Measurements from ENCODE around the gene UBE3C.
"Not testable (repeated sequence)": the region's sequence is repeated elsewhere in the genome, so short reads cannot be mapped to it uniquely, and the experiment has no call there.

Gene UBE3C

DNA sequence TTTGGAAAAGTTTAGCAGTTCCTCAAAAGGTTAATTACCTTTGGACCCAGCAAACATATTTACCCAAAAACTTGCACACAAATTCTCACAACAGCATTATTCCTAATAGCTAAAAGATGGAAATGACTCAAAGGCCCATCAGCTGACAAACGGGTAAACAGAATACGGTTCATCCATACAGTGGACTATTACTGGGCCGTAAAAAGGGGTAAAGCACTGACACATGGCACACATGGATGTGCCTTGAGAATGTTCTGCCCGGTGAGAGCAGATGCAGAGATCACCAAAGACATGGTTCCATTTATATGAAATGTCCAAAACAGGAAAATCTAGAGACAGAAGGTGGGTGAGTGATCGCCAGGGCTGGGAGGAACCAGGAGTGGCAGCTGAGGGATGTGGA lies 102.9 kb downstream of the UBE3C start:
- no peak for DNase-seq

DNA sequence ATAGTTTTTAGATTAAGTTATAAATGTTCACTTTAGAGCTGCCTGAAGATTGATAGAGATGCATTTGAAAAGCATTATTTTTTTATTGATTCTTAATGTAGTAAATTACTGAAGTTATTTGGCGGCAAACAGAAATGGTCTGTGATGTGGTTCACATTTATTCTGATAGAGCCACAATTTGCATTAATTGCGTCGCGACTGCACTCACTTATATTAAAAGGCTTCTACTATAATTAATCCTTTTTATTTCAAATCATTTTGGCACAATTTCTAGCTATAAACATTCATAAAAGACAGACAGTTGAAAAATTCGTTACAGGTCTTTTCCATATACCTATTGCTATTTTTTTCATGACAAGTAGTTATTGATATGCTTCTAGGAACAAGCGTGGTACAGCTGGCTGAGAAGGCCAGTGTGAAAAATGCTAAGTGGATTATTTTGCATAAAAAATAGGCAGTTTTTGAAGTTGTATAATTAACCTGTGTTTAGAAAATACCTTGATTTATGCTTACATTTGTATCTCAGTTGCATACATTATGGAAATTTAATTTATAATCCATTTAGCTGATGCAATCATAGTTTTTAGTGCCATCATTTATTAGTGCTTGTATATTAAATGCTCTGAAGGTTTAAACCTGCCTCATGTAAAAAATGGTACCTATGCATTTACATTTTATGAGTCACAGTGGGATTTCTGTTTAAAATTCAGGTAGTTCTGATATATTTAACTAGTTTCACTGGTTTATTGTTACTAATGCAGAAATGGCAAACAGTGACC lies 106.0 kb downstream of the UBE3C start:
- no peak for DNase-seq

DNA sequence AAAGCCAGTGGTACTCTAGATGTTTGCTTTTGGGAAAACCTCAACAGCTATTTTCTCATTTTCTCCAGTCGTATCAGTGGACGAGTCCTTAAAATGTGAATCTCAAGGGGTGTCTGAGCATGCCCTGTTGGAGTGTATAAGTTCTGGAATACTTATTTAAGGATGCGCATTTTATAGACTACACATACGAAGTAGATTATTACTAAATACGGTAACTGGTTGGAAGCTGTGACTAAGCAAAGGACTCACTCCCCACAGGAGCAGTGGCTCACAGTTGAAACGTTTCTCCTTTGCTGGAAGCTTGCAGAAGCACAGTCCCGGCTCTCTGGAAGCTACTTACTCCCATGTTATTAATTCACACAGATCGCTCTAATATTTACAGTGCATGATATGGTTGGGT lies 107.3 kb downstream of the UBE3C start:
- DNase-seq, result no peak

DNA sequence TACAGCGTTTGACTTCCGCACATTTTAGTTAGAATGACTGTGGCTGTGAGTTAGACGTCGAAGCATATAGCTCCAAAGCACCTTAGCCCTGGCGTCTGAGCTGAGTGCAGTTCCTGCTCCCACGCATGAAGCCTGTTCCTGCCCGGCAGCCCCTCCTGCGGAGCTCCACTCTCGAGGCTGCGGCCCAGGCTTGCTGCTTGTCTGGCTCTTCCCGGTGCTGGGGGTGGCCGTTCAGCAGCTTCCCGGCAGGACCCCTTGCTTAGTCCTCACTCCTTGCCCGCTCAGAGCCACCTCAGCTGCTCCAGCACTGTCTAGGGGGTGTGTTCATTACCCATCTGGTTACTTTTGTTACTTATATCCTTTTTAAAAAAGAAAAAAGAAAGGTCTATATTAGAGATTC lies 109.9 kb downstream of the UBE3C start:
- no peak for DNase-seq

DNA sequence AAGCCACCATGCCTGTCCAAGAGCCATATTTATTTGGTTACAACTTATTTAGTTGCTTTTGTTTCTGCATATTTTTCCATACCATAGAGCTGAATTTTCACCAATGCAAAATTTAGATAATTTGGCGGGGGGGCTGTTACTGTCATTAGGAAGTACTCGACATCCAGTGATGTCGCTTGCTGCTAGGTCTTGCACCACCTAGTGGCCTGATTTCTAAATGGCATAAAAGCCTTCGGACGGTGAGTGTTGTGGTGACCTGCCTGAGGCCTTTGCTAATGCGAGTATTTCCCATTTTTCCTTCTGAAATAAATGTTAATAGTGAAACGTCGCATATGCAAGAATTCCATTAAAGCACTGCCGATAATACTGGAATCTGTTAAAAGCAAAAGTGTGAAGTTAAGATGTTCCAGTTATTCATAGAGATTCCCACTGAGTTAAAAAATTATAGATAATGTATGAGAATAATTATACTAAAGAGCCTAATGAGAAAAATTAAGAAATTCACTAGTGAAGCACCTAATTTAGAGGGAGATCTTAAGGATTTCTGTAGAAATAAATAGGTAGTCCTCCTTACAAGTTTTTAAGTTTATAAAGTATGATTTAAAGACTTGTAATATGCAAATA lies 112.0 kb downstream of the UBE3C start:
- DNase-seq, result no peak

DNA sequence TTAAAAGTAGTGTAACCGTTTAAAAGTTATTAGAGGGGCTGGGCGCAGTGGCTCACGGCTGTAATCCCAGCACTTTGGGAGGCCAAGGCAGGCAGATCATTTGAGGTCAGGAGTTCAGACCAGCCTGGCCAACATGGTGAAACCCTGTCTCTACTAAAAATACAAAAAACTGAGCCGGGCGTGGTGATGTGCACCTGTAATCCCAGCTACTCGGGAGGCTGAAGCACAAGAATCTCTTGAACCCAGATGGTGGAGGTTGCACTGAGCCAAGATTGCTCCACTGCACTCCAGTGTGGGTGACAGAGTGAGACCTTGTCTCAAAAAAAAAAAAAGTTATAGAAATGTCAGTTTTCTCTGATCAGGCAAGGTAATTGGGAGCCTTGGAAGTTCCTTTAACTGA lies 113.1 kb downstream of the UBE3C start:
- not testable (repeated sequence) for DNase-seq

DNA sequence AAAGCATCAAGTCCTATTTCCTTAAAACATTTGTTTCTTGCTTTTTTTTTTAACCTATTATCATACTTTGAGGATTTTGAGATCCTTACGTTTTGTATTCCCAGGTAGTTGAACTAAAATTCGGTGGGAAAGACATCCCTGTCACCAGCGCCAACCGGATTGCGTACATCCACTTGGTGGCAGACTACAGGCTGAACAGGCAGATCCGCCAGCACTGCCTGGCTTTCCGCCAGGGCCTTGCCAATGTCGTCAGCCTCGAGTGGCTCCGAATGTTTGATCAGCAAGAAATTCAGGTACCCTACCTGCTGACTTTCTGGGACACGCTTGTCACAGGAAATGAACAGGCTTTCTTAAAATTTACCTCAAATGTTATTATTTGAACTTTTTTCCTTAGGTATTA lies 115.1 kb downstream of the UBE3C start:
- DNase-seq, result peak; percentile 12 to 57

DNA sequence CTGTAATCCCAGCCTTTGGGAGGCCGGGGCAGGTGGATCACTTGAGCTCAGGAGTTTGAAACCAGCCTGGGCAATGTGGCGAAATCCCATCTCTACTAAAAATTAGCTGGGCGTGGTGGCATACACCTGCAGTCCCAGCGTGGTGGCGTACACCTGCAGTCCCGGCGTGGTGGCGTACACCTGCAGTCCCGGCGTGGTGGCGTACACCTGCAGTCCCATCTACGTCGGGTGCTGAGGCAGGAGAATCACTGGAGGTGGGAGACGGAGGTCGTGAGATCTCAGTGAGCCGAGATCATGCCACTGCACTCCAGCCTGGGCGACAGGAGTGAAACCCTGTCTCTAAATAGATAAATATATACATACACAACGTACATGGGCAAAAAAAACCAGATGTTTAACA lies 116.1 kb downstream of the UBE3C start:
- not testable (repeated sequence) for DNase-seq

DNA sequence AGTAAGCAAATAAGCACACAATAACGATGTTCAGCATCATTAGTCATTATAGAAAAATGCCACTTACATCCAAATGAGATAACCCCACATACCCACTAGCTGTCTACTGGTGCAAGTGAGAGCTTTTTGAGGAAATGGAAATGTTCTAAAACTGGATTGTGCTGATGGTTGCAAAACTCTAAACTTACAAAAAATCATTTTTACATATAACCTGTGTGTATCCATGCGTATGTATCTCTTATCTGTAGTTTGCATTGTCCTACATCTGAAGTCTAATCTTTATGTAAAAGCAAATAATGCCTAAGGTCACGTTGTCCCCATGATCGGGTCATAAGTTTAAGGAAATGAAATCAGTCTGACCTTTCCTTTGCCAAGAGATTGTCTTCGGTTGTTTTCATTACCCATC lies 116.5 kb downstream of the UBE3C start:
- DNase-seq, result no peak

DNA sequence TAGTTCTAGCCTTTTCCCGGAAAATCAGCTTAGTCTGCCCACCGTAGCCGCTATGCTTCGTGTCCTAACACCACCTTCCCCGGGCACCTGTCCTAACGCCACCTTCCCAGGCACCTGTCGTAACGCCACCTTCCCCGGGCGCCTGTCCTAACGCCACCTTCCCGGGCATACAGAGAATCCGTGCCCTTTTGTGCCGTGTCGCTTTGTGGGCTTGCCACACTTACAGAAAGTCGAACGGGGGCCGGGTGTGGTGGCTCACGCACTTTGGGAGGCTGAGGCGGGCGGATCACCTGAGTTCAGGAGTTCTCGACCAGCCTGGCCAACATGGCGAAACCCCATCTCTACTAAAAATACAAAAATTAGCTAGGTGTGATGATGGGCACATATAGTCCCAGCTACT lies 124.4 kb downstream of the UBE3C start:
- DNase-seq, result no peak

DNA sequence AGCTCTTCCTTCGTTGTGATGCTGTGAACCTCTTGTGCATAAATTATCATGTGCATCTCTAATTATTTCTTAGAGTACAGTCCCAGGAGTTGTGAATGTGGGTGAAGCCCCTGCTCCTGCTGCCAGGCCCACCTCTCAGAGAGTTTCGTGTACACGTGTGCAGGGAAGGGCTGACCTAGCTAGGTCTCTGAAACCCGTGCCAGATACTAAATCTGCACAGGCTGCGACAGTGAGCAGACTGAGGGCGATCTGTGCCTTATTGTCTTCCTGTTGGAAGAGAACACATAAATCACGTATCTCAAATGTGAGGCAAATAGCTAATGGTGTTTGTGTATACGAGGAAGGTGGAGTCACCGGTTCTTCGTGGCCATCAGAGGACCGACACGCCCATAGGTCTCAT lies 126.3 kb downstream of the UBE3C start:
- DNase-seq, result no peak

DNA sequence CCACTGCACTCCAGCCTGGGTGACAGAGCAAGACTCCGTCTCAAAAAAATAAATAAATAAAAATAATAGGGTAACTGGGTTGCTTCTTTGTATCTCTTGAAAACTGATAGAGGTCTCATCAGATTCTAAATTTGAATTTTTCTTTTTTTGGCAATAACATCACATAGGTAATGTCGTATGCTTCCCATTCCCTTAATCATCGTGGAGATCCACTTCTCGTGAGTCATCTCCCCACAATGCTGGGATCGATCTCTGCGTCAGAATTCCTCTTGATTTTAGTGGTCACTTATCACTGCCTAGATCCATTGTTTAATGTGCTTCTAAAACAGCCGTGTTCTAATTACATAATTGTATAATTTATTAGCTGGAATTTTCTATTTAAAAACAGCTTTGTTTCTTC lies 127.5 kb downstream of the UBE3C start:
- no peak for DNase-seq

DNA sequence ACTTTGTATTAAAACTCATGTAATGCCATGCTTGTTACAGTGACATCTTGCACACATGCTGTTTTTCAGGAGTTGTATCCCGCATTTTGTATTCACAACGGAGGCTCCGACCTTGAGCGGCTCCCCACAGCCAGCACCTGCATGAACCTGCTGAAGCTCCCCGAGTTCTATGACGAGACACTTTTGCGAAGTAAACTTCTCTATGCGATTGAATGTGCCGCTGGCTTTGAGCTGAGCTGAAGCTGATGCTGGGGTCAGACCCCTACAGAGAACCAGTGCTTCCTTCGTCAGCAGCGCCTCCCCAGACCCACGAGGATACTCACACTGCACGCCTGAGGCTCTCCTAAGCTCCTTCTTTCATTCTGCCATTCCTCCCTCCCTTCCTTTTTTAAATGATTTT lies 128.8 kb downstream of the UBE3C start:
- no peak for DNase-seq

DNA sequence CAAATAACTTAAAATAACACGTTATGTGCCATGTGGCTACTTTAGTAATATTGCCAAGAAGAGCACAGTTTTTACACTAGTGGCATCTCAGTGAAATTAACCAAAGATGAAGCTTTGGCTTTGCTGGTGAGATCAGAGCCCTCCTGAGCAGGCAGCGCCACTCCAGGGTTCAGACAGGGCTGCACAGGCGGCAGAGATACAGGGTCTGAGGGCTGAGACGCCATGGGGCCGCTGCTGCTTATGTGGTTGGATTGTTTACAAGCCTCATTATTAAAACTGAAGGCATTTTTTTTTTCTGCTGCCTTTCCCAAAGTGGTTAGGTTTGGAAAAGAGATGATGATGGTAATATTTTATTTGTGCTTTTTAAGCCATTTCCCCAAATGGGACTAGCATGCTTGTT lies 129.2 kb downstream of the UBE3C start:
- no peak for DNase-seq

DNA sequence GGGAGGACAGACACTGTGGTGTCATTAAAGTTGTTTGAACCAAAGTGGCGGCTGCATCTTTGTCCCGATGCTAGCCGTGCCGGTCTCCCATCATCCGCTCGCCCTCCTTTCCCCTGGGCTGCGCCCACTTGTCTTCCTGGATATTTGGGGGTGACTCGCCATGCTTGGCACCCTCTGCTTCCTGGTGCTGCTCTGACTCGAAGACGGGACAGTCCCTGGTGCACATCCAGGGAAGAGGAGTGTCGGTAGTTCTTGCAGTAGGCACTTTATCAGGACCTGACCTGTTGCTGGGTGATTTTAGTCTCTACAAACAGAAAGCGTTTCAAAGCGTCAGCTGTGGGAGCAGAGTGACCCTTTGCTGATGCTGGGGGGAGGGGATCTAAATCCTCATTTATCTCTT lies 129.8 kb downstream of the UBE3C start:
- DNase-seq, result no peak

DNA sequence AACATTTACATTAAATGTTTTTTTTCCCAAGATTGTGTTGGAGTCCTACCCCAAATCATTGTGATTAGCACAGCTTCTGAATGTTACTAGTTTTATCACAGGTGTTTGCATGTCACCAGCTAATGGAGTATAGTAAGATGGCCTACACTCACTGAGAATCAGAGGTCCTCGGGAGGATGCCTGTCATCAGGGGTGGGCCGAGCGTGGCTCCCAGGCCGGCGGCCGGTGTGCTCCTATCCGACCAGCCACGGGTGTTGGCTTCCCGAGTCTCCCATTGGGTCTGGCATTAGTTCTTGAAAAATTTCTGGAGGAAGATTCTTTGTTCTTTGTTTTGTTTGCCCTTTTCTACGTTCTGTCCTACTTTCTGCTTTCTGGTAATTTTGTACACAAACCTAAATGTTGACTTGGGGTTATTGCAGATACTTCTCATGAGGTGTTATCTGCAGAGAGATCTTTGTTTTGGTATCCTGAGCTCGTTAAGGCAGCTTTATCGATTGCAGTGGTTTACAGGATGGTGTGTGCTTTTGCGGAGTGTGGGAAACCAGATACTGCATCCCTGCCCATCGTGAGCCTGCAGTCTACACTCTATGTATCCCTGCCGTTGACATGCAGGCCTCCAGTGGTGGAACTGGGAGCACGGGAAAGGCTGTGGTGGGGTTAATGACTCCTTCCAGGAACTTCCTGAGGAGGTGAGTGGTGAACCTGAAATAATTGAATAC lies 130.8 kb downstream of the UBE3C start:
- no peak for DNase-seq

DNA sequence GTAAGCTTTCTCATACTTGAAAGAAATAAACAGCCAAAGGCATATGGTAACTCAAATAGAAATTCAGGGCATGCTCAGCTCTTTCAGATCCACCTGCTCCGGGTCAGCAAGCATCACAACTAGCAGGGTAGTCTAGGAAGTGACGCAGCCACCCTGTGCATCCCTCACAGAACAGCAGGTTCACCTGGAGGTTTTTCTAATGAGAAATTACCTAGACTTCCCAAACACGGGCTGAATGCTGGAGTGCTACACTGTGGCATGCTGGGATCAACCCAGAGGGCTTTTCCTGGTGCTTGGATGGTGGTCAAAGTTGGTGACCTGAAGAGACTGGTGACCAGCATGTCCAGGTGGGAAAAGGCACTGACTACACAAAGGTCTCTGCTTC lies 131.3 kb downstream of the UBE3C start:
- no peak for DNase-seq

DNA sequence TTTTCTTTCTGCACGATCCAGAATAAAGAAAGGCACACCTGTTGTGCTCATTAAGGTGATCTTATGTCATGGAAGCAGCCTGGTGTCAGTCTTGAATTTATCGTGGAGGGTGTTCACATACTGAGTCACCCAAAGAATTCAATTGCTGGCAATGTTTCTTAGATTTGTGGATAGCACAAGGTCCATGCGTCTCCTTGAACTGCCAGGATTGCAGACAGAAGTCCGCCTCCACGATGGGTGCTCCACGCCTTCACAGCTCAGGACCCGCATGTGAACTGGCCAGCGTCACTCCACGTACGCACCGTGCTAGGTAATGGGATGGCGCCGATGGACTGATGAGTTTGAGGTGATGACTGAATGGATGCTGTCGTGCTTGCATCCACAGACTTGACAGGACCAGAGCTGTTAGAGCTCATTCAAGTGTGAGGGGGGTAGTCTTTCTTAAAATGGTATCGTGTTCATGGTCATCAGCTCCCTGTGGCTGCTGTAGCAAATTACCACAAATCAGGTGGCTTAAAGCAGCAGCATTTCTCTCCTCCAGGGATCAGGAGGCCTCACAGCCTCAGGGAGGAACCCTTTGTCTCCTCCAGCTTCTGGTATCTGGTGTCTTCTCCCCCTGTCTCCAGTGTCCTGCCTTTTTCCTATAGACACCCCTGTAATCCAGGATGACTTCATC lies 132.7 kb downstream of the UBE3C start:
- no peak for DNase-seq

DNA sequence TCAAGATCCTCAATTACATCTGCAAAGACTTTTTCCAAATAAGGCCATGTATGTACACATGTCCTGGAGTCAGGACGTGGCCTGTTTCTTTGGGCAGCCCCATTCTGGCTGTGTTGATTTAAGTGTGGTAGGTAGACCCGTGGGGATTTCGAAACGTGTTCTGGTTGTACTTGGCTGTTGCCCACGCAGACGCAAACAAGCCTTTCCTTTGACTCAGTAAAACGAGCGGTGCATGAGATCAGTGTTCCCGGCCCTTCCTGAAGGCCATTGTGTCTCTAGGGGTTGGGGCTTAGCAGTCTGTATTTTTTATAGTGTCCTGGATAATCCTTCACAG lies 133.2 kb downstream of the UBE3C start:
- DNase-seq, result no peak

DNA sequence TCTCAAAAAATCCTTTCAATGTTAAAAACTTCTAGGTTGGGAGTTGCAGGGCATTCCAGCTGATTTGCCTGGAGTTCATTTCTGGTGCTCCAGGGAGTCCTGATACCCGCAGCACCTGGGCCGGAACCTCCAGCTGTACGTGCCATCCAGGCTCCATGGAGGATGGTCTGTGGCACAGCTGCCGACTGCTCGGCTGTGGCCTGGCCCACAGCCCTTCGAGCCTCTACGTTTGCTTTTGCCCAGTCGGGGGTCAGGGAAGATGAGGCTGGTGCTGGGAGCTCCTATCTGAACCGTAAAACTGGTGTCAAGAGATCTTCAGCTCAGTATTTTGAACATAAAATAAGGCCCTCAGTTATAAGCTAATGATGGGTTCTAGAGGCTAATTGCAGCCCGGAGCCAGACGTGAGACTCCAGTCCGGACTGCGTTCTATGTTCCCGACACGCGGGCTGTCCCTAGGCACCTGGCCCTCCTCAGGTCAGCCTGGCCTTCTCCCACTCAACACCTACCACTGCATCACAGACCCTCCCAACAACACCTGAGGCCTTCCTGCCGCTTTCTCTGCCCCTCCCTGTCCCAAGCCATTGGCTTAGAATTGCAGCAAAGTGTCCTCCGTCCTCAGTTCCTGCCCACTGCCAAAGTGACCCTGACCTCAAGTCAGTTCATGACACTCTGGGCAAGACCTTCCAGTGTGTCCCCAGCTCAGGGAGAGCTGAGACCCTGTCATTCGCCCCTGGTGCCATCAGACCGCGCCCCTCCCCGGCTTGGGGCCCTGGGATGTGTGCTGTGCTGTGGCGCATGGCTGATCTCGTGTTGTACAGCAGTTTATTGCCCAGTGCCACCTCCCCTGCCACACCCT lies 133.9 kb downstream of the UBE3C start:
- no peak for DNase-seq

DNA sequence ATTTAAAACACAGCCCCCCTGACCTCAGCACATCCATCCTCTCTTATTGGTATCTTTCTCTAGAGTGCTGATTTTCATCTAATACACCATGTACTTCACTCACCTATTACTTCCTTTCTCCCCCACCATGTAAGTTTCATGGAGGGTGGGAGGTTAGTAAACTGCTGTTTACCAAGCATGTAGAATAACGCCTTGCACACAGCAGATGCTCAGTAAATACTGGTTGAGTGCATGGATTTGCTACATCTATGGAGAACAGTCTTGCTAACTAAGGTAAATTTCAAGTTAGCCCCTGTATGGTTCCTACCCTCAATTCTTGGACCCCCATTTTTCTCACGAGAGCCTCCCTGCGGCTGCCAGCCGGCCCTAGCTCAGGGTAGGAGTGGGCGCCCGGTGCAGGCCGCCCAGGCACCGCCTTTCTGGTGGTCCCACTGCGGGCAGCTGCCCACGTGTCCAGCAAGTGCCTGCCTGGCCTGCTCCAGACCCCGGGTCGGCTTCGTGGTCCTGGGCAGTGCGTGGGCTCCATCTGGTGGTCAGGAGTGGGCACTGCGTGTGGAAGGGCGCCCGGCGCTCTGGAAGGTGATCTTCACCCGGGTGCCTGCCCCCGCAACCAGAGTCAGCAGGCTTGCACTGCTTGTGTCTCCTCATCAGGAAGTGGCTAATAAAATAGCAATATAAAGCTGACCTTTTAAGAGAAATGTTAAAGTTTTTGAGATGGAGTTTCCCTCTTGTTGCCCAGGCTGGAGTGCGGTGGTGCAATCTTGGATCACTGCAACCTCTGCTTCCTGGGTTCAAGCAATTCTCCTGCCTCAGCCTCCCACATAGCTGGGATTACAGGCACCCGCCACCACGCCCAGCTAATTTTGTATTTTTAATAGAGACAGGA lies 134.7 kb downstream of the UBE3C start:
- peak in 1 of 2 experiments; percentile 1 for DNase-seq

Data from cerebellar nuclear complex (tissue), 1 donor.